Body of pancreas (tissue), 4 donors: ENCODE measurements around the gene SLC4A3. TPM values are rescaled to one million over a fixed set of nuclear protein-coding genes. Genes with fewer than 3 reads are reported as not detected.
"Not testable (repeated sequence)": the region's sequence is repeated elsewhere in the genome, so short reads cannot be mapped to it uniquely, and the experiment has no call there.

Source experiments
- ATAC-seq: fragments of 150-250 bp; one replicate; pipeline ENCODE4 v1.9.1; 2016
- DNase-seq, 4 donors: peaks; one replicate each; pipeline ENCODE4 v3.0.0-alpha.2; 2019
- H3K27ac ChIP-seq, 4 donors: fragments of 200-600 bp; sonication (generic); 1 replicate in 3 of 4; 2 replicates in 1 of 4; pipeline versions ENCODE4 v1.5.1 to v1.6.1; 2016 to 2019; ENCODE audit warnings: mild to moderate bottlenecking in 1 of 4, mixed read lengths in 1 of 4, moderate library complexity in 1 of 4
- H3K27me3 ChIP-seq, 2 donors: fragments of 200-600 bp; sonication (generic); one replicate each; pipeline ENCODE4 v1.6.0; 2016; ENCODE audit warnings: mild to moderate bottlenecking in 1 of 2
- H3K36me3 ChIP-seq, 2 donors: fragments of 200-600 bp; sonication (generic); replicated peaks in 1 of 2; 2 replicates each; pipeline ENCODE4 v1.5.1; 2016; ENCODE audit warnings: low read depth in 2 of 2; ENCODE audit not compliant: insufficient read depth in 1 of 2
- H3K4me1 ChIP-seq: fragments of 200-600 bp; sonication (generic); one replicate; pipeline ENCODE4 v1.6.0; 2016
- H3K4me3 ChIP-seq, 2 donors: fragments of 200-600 bp; sonication (generic); 1 replicate in 1 of 2; 2 replicates in 1 of 2; pipeline ENCODE4 v1.5.1; 2016 to 2019
- H3K9me3 ChIP-seq, 3 donors: fragments of 200-600 bp; sonication (generic); 1 replicate in 2 of 3; 2 replicates in 1 of 3; pipeline ENCODE4 v1.5.1; 2016
- CTCF ChIP-seq, 7 experiments: fragments of 450-650 bp in 4 of 7; fragments of 200-600 bp in 3 of 7; sonication (generic) in 3 of 7; IDR thresholded peaks; one replicate each; pipeline ENCODE4 v1.5.1; 2016 to 2019; ENCODE audit warnings: antibody characterized with exemption in 7 of 7
- POLR2A ChIP-seq, 3 donors: fragments of 450-650 bp; IDR thresholded peaks; one replicate each; pipeline ENCODE4 v1.6.1; 2016; ENCODE audit warnings: antibody characterized with exemption in 3 of 3, mild to moderate bottlenecking in 2 of 3
- WGBS, 2 donors: methylation state at CpG; one replicate each; pipeline ENCODE4 v1.1.5; 2017; 5-methylcytosine and 5-hydroxymethylcytosine counted together
- intact Hi-C: fragments of 100-400 bp; cut with DNase I; formaldehyde crosslinking; loops from one replicate; pipeline ENCODE4 v1.15.1; 2023
- total RNA-seq, 2 donors: library from RNA; depleted of rRNA; stranded (reverse); fragments of >200 nt; gene quantifications; one replicate each; pipeline ENCODE4 v1.1.0, GENCODE V29; 2016

SLC4A3 gene
- total RNA-seq, 2 donors from 2014 or later, result 2.6 to 10.9 TPM

GRCh38 chr2:219679041-219679440 lies 51.6 kb downstream of the SLC4A3 start:
- no peak for DNase-seq
- H3K27me3 ChIP-seq, result no peaks in the 10 kb centered on the region
- intact Hi-C loops, result no loop called here
- no peak overlapping the region for H3K27ac ChIP-seq
- H3K4me3 ChIP-seq, result no peak overlapping the region
- TF ChIP-seq POLR2A (IDR thresholded peaks at IDR 0.05) (no peak), CTCF (IDR thresholded peaks at IDR 0.05) (no peak)
- 83 to 94% methylated on average over 3 of the region's 3 CpGs for WGBS, 2 donors
- no peaks in the 10 kb centered on the region for H3K36me3 ChIP-seq
- H3K9me3 ChIP-seq, result no peaks in the 10 kb centered on the region
- ATAC-seq, result no peak
- no peaks in the 10 kb centered on the region for H3K4me1 ChIP-seq

- Histone ChIP-seq H3K36me3 (no peaks in the 10 kb centered on the region), H3K27me3 (no peaks in the 10 kb centered on the region), H3K4me1 (no peaks in the 10 kb centered on the region), H3K4me3 (no peak overlapping the region), H3K27ac (no peak overlapping the region), H3K9me3 (no peaks in the 10 kb centered on the region)
- 88 to 100% methylated on average over 1 of the region's 1 CpG for WGBS, 2 donors
- ATAC-seq (no peak), DNase-seq (no peak)
- intact Hi-C loops, result no loop called here
- TF ChIP-seq CTCF (IDR thresholded peaks at IDR 0.05) (no peak), POLR2A (IDR thresholded peaks at IDR 0.05) (no peak)
Observed at GRCh38 chr2:219679571-219679970, 52.1 kb downstream of the SLC4A3 start.

GRCh38 chr2:219680958-219681693 lies 53.7 kb downstream of the SLC4A3 start:
- no peaks in the 10 kb centered on the region for H3K9me3 ChIP-seq
- TF ChIP-seq POLR2A (IDR thresholded peaks at IDR 0.05) (no peak), CTCF (IDR thresholded peaks at IDR 0.05) (no peak)
- H3K4me3 ChIP-seq, result no peak overlapping the region
- peaks cover 6% of the 10 kb centered on the region for H3K4me1 ChIP-seq
- WGBS, 2 donors, result 63 to 72% methylated on average over 4 of the region's 4 CpGs
- no peak for DNase-seq
- ATAC-seq, result no peak
- intact Hi-C loops, result no loop called here
- no peaks in the 10 kb centered on the region for H3K27me3 ChIP-seq
- H3K27ac ChIP-seq, result no peak overlapping the region
- no peaks in the 10 kb centered on the region for H3K36me3 ChIP-seq

GRCh38 chr2:219681694-219682300 lies 54.4 kb downstream of the SLC4A3 start:
- Histone ChIP-seq H3K27me3 (no peaks in the 10 kb centered on the region), H3K9me3 (no peaks in the 10 kb centered on the region), H3K36me3 (no peaks in the 10 kb centered on the region), H3K4me1 (peaks cover 6% of the 10 kb centered on the region), H3K27ac (no peak overlapping the region), H3K4me3 (no peak overlapping the region)
- no peak for ATAC-seq
- no peak for TF ChIP-seq POLR2A (IDR thresholded peaks at IDR 0.05)
- no peak for TF ChIP-seq CTCF (IDR thresholded peaks at IDR 0.05)
- 67 to 72% methylated on average over 6 of the region's 6 CpGs for WGBS, 2 donors
- intact Hi-C loops, result no loop called here
- no peak for DNase-seq

- ATAC-seq, H3K36me3 ChIP-seq, H3K4me1 ChIP-seq, DNase-seq, H3K27me3 ChIP-seq, H3K4me3 ChIP-seq, intact Hi-C loops, H3K27ac ChIP-seq, H3K9me3 ChIP-seq: not testable (repeated sequence)
- WGBS, 2 donors, result 53 to 63% methylated on average over 2 of the region's 2 CpGs
Observed at GRCh38 chr2:219683474-219683873, 56.0 kb downstream of the SLC4A3 start.
